K562 (cell line): Measurements from ENCODE around the gene FSHR.

Experiments
- ATF6 ChIP-seq: sonication (generic); formaldehyde crosslinking; IDR thresholded peaks from 2 replicates; pipeline ENCODE4 v1.4.0; 2020; ENCODE audit warnings: mild to moderate bottlenecking, missing genetic modification reagents
- CTCF ChIP-seq, 3 experiments: IDR thresholded peaks in 2 of 3; conservative IDR thresholded peaks in 1 of 3; 2 replicates each; pipeline ENCODE4 v1.5.1; 2011 to 2012; ENCODE audit warnings: low read length in 3 of 3, mild to moderate bottlenecking in 3 of 3, control low read depth in 2 of 3, improper control_type of control experiment in 1 of 3, inconsistent platforms in 1 of 3, low read depth in 1 of 3, mixed read lengths in 1 of 3, moderate library complexity in 1 of 3; ENCODE audit not compliant: insufficient read depth in 2 of 3
- HDAC8 ChIP-seq: fragments of 450-650 bp; IDR thresholded peaks from 2 replicates; pipeline ENCODE4 v1.6.1; 2016; ENCODE audit warnings: mild to moderate bottlenecking, missing genetic modification characterization, moderate library complexity, missing compliant biosample characterization
- HMG20B ChIP-seq: fragments of 250-450 bp; sonication (Bioruptor Pico); IDR thresholded peaks from 2 replicates; pipeline ENCODE4 v1.5.0; 2021; ENCODE audit warnings: mild to moderate bottlenecking
- KDM1A ChIP-seq, 2 experiments: fragments of 450-650 bp; IDR thresholded peaks; 2 replicates each; pipeline ENCODE4 v1.6.1; 2016; ENCODE audit warnings: mild to moderate bottlenecking in 2 of 2
- KLF6 ChIP-seq: fragments of 250-450 bp; sonication (Bioruptor Pico); IDR thresholded peaks from 2 replicates; pipeline ENCODE4 v1.4.0; 2020; ENCODE audit warnings: mild to moderate bottlenecking, moderate library complexity, borderline replicate concordance
- LCOR ChIP-seq: sonication (generic); formaldehyde crosslinking; IDR thresholded peaks from 2 replicates; pipeline ENCODE4 v1.8.0; 2022; ENCODE audit warnings: mild to moderate bottlenecking, missing genetic modification reagents
- NR3C1 ChIP-seq: sonication (generic); formaldehyde crosslinking; IDR thresholded peaks from 2 replicates; pipeline ENCODE4 v1.8.1; 2022; ENCODE audit warnings: missing genetic modification reagents
- POLR2A ChIP-seq: fragments of 450-650 bp; conservative IDR thresholded peaks from 2 replicates; pipeline ENCODE4 v1.6.1; 2016
- SRSF9 ChIP-seq: fragments of 200-400 bp; formaldehyde crosslinking; IDR thresholded peaks from 2 replicates; pipeline ENCODE4 v1.6.1; 2017; ENCODE audit warnings: low read depth, low read length, borderline replicate concordance
- ZFP91 ChIP-seq: sonication (generic); formaldehyde crosslinking; IDR thresholded peaks from 2 replicates; pipeline ENCODE4 v1.8.0; 2022; ENCODE audit warnings: mild to moderate bottlenecking, missing genetic modification reagents
- ZNF592 ChIP-seq: fragments of 450-650 bp; IDR thresholded peaks from 2 replicates; pipeline ENCODE4 v1.6.1; 2017; ENCODE audit warnings: antibody characterized with exemption, mild to moderate bottlenecking
- ZSCAN29 ChIP-seq: fragments of 450-650 bp; IDR thresholded peaks from 2 replicates; pipeline ENCODE4 v1.6.1; 2017

- TF ChIP-seq ZNF592, result no peak
- no peak for TF ChIP-seq POLR2A
- TF ChIP-seq ZSCAN29, result no peak
- no peak for TF ChIP-seq LCOR (CRISPR knock-in tag)
- no peak for TF ChIP-seq HMG20B
- no peak for TF ChIP-seq ZFP91 (CRISPR knock-in tag)
- no peak for TF ChIP-seq KLF6
- TF ChIP-seq SRSF9, result no peak
- TF ChIP-seq CTCF (IDR thresholded peaks at IDR 0.05 in 2 of 3, conservative IDR thresholded peaks at IDR 0.05 in 1 of 3; ENCODE audit: insufficient read depth in 2 of 3, low read depth in 1 of 3, low read length in 3 of 3), result no peak
- no peak for TF ChIP-seq NR3C1
- TF ChIP-seq KDM1A (IDR thresholded peaks at IDR 0.05), result no peak
- TF ChIP-seq ATF6 (CRISPR knock-in tag), result no peak
- no peak for TF ChIP-seq HDAC8
These were observed 182.5 kb downstream of the FSHR start for GRCh38 chr2:48971801-48972200.
